Measurements from ENCODE around the gene HNRNPF.
"Not testable (repeated sequence)": the region's sequence is repeated elsewhere in the genome, so short reads cannot be mapped to it uniquely, and the experiment has no call there.

The HNRNPF gene

DNA sequence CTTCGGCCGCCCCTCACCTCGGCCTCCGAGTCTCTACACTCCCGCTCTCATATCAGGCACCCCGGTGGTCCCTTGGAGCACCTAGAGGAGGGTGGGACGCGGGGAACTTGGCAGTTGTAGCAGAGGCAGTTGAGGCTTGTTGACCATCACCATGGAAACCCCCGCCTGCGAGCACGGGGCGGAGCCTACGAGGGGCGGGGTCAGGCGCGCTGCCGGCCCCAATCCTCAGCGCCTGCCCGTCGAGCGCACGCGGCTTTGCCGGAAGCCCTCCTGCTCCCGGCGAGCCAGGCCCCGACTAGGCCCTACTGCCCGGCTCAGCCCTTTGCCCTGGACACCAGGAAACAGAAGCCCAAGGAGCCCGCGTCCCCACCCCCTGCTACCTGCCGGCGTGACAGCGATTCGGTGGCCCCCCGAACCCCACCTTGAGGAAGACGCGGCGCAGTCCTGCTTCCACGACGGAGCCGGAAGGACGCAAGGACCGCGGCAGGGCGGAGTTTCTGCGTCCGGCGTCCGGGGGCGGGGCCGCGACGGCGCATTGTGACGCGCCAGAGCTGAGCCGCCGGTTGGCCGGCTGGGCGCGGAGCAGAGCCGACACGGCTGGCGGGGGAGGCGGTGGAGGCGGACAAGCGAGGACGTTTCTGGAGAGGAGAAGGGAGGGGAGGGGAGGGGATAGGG lies at the start of gene HNRNPF:
TSS of gene HNRNPF (minus strand) at position 477 of the 675 bp plus-strand sequence. CDS start 21,302 bp downstream, outside the sequence.
- peak; percentile 96 for DNase-seq (ENCODE audit: low spot score)

DNA sequence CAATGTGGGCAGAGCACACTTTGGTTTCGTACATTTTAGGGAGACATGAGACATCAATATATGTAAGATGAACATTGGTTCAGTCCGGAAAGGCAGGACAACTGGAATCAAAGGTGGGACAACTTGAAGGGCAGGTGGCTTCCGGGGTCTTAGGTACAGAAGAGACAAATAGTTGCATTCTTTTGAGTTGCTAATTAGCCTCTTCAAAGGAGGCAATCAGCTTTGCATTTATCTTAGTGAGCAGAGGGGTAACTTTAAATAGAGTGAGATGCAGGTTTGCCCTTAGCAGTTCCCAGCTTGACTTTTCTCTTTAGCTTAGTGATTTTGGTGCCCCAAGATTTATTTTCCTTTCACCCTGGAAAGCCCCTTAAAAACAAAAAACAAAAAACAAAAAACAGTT lies 49.2 kb upstream of the HNRNPF start:
- DNase-seq (ENCODE audit: low spot score): no peak

DNA sequence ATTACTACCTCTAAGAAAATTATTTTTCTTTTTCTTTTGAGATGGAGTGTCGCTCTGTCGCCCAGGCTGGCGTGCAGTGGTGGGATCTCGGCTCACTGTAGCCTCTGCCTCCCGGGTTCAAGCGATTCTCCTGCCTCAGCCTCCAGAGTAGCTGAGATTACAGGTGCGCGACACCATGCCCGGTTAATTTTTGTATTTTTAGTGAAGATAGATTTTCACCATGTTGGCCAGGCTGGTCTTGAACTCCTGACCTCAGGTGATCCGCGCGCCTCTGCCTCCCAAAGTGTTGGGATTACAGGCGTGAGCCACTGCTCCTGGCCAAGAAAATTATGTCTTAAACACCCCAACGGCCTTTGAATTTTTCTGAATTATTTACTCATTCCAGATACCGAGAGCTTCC lies 47.6 kb upstream of the HNRNPF start:
- DNase-seq (ENCODE audit: low spot score): not testable (repeated sequence)

GRCh38 chr10:43454025-43454424 lies 45.0 kb upstream of the HNRNPF start:
- DNase-seq (ENCODE audit: low spot score): not testable (repeated sequence)

DNA sequence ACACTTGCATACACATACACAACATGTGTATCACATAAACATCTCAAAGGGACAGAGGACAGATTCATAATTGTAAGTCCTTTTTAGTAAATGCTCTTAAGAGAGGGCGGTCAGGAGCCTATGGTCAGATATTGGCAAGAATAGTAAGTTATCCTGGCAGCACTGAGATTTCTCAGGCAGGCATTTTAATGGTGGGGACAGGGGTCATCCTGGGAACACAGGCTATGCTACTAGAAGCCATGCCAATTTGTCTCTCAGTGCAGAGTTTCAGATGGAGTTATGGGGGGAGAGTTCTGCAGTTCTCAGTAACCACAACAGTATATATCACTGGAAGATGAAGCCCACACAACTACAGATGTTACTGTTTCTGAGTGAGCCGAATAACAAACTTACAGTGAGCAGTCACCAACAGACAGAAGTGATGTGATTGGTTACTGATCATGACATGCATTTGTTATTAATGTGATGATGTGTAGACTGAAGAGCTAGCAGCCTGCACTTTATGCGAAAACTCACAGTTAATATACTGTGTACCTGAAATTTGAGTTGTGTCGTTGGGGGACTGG lies 44.4 kb upstream of the HNRNPF start:
- no peak for DNase-seq (ENCODE audit: low spot score)

DNA sequence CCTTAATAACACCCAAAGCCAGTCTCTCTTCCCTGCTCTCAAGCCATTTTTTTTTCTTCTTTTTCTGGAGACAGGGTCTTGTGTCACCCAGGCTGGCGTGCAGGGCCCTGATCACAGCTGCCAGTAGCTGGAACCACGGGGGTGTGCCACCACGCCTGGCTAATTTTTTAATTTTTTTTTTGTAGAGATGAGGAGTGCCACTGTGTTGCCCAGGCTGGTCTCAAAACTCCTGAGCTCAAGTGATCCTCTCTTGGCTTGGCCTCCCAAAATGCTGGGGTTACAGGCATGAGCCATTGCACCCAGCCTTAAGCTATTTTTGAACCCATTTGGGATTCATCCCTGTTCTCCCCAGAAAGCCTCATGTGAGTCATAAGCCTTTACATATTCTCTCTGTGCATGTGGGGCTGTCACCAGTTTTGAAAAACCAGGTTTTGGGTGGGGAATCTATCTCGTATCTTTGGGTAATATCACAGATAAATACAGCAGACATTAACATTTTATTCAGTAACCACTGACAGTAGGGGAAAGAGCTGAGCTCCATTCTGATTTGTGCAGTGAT lies 43.4 kb upstream of the HNRNPF start:
- DNase-seq (ENCODE audit: low spot score): no peak

GRCh38 chr10:43448742-43449141 lies 39.8 kb upstream of the HNRNPF start:
- DNase-seq (ENCODE audit: low spot score): no peak

DNA sequence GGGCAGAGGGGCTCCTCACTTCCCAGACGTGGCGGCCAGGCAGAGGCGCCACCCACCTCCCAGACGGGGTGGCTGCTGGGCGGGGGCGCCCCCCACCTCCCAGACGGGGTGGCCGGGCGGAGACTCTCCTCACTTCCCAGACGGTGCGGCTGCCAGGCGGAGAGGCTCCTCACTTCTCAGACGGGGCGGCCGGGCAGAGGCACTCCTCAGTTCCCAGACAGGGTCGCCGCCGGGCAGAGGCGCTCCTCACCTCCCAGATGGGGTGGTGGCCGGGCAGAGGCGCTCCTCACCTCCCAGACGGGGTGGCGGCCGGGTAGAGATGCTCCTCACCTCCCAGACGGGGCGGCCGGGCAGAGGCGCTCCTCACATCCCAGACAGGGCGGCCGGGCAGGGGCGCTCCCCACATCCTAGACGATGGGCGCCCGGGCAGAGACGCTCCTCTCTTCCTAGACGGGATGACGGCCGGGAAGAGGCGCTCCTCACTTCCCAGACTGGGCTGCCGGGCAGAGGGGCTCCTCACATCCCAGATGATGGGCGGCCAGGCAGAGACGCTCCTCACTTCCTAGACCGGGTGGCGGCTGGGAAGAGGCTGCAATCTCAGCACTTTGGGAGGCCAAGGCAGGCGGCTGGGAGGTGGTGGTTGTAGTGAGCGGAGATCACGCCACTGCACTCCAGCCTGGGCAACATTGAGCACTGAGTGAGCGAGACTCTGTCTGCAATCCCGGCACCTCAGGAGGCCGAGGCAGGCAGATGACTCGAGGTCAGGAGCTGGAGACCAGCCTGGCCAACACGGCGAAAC lies 37.4 kb upstream of the HNRNPF start:
- DNase-seq (ENCODE audit: low spot score): not testable (repeated sequence)

DNA sequence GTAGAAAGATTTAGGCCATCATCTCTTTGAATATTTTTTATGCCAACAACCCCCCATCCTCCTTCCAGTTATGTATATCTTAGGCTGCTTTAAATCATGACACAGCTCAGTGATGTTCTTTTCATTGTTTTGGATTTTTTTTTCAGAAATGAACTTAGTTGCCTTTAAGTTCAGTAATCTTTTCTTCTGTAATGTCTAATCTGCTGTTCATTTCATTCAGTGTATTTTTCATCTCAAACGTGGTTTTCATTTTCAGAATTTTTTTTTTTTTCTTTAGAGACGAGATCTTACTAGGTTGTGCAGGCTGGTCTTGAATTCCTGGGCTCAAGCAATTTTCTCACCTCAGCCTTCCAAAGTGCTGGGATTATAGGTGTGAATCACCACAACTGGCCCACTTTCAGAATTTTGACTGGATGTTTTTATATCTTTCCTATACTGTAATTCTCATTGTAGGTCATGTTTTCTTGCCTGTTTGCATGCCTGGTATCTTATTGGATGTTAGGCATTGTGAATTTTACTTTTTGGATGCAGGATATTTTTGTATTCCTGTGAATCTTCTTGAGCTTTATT lies 36.0 kb upstream of the HNRNPF start:
- DNase-seq (ENCODE audit: low spot score): no peak

GRCh38 chr10:43444323-43444722 lies 35.3 kb upstream of the HNRNPF start:
- no peak for DNase-seq (ENCODE audit: low spot score)

GRCh38 chr10:43440463-43441134 lies 31.6 kb upstream of the HNRNPF start:
- no peak for DNase-seq (ENCODE audit: low spot score)

DNA sequence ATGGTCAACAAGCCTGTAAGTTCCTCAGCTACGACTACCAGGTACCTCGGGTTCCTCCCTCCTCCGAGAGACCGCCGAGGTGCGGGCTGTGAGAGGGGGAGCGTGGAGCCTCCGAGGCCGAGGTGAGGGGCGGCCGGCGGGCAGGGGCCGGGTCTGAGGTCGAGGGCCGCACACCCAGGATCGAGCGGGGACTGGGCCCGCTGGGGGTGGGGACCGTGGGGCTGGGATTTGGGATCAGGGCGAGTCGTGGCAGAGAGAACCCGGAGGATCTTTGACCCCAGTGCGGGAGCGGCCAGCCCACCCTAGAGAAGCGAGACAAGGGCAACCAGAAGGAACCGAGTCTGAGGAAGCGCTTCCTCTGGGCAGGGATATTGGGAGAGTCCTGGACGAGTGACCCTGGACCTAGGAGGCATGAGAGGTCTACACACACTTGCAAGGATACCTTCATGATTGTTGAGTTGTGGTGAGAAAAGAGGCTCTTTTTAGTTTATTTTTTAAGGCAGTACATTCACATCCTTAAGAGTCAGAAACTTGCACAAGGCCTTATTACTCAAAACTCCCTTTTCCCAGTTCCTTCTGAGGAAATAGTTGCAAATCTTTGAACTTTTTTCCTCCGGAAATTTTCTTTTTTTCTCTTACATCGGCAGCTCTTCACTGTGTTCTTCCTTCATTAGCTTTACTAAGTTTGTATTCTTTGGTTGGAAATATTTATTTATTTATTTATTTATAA lies 28.3 kb upstream of the HNRNPF start:
- DNase-seq (ENCODE audit: low spot score): peak; percentile 28

DNA sequence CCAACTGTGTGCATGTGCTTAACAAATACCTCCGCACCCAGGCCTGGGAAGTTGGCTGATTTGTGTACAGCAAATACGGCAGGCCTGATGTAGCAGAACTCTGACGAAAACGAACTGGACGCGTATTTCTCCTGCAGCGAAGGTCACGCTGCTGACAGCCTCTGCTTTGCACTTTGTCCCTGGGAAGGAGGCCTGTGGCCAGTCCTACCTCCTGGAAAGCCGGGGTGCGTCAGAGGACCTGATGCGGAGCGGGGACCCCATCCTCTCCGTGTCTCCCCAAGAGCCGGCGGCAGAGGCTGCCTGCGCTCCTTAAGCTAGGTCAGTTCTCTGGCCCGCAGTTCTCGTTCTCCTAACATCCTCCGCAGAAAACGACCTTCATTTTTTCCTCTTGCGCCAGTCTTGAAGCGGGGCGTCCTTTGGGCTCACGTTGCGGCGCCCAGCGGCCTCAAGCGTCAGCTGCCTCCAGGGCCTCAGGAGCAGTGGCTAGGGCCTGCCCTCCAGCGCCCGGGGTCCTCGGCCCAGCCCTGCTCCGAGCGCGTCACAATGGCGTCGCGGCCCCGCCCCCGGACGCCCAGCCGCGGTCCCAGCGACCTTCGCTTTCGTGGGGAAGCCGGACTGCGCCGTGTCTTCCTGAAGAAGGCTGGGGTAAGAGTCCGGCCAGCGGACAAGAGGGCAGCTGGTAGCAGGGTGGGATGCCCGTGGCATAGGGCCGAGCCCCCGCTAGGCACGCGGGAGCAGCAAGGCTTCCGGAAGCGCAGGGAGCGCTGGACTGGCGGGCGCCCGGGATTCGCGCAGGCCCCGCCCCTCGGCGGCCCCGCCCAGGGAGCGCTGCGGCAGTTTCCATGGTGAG lies 27.5 kb upstream of the HNRNPF start, which contains the start of gene ZNF487:
TSS of gene ZNF487 (plus strand) at position 821 of the 850 bp plus-strand sequence. CDS start 38,703 bp downstream, outside the sequence.
- DNase-seq (ENCODE audit: low spot score): peak; percentile 92

- DNase-seq (ENCODE audit: low spot score): no peak
Measured at GRCh38 chr10:43430926-43431663, 22.1 kb upstream of the HNRNPF start.

GRCh38 chr10:43427166-43427825 lies 18.3 kb upstream of the HNRNPF start:
- DNase-seq (ENCODE audit: low spot score): no peak

DNA sequence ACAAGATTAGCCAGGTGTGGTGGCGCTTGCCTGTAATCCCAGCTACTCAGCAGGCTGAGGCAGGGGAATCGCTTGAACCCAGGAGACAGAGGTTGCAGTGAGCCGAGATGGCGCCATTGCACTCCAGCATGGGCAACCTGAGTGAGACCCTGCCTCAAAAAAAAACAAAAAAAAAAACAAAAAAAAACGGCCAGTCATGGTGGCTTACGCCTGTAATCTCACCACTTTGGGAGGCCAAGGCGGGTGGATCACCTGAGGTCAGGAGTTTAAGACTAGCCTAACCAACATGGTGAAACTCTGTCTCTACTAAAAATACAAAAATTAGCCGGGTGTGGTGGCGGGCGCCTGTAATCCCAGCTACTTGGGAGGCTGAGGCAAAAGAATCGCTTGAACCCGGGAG lies 17.5 kb upstream of the HNRNPF start:
- not testable (repeated sequence) for DNase-seq (ENCODE audit: low spot score)

DNA sequence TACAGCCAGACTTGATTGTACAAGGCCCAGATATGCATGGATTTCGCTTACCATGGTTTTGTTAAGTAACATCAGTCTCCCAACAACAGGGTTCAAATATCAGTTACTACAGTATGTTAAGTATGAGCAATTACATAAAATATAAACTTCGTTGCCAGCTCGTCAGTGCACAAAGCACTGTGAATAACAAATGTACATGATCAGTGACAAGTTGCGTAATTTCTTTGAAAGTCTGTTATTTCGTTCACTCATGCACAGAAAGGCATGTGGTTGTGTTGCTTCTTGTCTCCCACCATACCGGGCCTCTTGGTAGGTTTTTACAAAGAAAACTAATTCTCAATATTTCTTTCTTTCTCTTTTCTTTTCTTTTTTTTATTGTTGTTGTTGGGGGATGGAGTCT lies 15.4 kb upstream of the HNRNPF start:
- DNase-seq (ENCODE audit: low spot score): no peak

GRCh38 chr10:43421944-43422343 lies 13.0 kb upstream of the HNRNPF start:
- not testable (repeated sequence) for DNase-seq (ENCODE audit: low spot score)

- no peak for DNase-seq (ENCODE audit: low spot score)
Measured at GRCh38 chr10:43421519-43421918, 12.5 kb upstream of the HNRNPF start.
